ENCODE data around the gene HNRNPA1L2.
"Not testable (repeated sequence)": the region's sequence is repeated elsewhere in the genome, so short reads cannot be mapped to it uniquely, and the experiment has no call there.

The HNRNPA1L2 gene

DNA sequence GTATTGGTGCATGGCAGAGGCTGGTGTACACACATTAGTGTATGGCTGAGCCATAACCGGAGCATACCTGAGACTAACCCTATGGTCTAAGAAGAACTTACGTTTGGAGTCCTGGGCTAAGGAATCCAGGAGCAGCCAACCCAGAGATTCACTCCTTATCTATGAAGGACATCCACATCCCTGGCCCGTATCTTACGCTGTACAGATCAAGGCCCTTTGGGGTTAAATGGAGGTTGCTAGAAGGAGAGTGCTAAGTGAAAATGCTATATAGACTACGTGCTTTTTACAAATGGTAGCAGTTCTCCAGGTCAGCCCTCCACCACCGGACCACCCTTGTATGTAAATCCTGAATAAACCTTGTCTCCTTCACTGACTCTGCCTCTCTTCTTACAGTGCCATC, 8.5 kb downstream of the HNRNPA1L2 start:
- FAIRE-seq, result no peak

DNA sequence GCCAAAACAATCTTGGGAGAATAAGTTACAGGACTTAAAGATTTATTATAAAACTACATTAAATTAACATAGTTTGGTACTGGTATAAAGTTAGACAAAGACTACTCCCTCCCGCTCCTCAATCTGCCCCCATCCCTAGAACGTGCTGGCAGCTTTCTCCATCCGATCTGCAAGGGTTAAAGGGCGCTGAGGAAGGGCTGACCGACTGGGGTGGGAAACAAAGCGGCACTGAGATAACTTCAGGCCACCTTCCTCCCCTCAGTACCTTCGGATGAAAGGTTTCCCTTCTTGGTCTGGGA, 9.6 kb downstream of the HNRNPA1L2 start:
- no peak for FAIRE-seq

DNA sequence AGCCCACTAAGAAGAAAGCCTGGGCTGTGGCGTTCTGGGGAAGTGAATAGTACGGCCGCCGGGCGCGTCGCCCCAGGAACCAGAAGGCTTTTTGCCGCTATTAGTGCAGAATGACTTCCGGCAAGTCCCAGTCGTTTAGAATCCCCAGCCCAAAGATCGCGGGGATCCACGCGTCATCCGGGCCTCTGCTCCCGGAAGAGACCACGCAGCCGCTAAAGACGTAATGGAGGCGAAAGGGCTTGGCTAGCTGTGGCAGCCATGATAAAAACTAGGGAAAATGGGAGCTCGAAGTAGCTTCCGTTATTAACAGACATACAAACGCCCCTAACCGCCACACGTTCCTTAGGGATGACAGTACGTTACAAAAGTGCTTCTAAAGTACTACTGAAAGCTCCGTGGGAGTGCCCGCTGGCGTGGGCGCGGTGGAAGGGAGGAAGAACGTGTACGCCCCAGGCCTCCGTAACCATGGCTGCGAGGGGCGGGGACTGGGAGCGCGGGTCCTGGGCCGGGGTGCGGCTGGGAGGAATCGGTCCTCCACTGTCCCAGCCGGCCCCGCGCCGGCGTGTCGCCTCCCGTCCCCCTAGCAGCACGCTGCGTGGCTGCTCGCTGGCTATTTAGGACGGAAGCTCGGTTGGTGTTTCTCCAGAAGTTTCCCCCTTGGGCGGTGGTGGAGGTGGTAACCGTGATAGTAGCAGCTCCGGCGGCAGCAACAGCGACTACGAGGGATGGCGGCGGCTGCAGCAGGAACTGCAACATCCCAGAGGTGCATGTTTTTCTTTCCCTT, 10.2 kb downstream of the HNRNPA1L2 start, which contains the start of gene SUGT1:
Gene SUGT1 (plus strand): TSS at position 641 of the 784 bp plus-strand sequence. CDS start 85 bp downstream, at position 726.
- peak; percentile 97 for FAIRE-seq

DNA sequence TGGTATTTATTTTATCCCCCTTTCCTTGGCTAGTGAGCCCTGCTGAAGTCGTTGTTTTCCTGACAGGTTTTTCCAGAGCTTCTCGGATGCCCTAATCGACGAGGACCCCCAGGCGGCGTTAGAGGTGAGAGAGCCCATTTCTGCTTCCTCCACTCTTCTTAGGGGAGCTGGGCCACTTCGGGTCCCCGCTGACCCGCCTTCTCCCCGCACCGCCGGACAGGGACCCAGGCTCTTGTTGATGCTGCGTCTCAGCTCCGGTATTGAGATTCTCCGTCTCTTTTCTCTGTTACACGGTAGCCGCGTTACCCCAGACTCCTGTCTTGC, 10.7 kb downstream of the HNRNPA1L2 start:
- FAIRE-seq, result no peak

DNA sequence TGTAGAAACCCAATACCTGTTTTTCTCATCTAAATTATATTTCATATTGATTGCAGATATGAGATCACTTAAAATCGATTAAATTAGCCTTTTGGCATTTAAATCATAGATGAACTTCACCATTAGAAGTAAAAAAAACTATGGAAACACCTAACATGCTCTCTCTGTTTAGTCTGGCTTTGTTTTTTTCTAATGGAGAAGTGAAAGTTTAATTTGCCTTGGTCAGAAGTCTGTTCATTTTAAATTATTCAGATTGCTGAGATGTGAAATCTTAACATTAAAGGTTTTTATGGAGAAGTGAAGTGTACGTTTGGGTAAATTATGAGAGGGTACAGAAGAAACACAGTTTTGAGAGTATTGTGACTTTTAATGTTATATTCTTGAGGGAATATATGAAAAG, 17.1 kb downstream of the HNRNPA1L2 start:
- no peak for FAIRE-seq

DNA sequence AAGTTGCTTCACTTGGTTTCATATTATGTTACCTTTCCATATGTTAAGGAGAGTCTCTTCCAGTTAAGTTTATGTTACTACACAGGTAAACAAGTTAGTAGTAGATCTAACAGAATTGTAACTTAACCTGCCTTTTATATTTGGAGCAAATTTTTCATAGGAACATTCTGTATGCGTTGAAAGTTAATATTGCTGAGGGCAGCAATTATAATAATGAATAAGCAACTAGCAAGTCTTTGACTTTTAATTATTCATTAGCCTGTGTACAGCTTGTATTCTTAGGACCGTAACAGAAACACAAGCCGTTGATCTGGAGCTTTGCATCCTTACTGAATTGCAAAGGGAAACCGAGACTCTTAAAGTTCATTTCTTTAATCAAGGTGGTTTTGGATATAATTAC, 22.0 kb downstream of the HNRNPA1L2 start:
- peak; percentile 13 for FAIRE-seq

DNA sequence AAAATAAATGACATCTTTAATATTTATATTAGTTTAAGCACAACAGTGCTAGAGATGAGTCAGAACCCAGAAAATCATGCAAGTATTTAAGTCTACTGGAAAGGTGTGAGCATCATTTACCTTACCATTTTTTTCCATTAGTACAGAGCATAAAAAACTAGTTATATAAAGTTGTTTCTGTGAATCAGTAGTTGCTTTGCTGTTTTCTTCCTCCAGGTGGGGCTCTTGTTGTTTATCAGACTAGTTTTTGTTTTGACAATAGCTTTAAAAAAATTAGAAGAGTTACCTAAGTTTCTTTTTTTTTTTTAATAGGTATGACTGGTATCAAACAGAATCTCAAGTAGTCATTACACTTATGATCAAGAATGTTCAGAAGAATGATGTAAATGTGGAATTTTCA, 23.1 kb downstream of the HNRNPA1L2 start:
- peak; percentile 95 for FAIRE-seq

DNA sequence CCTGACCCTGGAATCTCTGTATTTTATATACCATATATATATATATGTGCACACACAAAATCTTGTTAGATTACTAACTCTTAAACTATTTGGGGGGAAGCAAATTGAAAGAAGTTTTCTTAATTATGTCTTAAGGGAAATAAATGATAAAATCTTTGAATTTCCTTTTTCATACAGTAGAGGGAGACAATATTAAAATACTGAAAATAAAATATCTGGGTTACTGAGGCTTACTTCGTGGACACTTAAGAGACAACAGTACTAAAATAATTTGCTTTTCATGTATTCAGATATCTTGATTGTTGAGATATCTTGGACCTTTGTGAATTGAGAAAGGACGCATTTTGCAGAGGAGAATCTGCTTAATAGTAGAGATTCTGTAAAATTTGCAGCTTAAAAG, 27.4 kb downstream of the HNRNPA1L2 start:
- FAIRE-seq, result peak; percentile 70

DNA sequence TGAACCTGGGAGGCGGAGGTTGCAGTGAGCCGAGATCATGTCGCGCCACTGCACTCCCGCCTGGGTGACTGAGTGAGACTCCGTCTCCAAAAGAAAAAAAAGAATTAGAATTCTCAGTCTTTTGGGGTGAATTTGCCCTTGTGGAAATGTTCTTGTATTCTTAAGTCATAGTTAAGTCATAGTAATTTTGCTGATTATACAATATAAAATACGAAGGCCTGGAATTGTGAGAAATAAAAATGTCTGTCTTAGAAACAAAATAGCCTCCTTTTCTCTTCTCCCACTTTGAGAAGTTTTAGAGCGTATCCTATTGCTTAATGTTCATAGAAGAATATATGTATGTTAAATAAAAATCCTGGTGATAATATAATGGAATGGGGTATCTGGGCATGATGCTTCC, 28.5 kb downstream of the HNRNPA1L2 start:
- peak; percentile 11 for FAIRE-seq

DNA sequence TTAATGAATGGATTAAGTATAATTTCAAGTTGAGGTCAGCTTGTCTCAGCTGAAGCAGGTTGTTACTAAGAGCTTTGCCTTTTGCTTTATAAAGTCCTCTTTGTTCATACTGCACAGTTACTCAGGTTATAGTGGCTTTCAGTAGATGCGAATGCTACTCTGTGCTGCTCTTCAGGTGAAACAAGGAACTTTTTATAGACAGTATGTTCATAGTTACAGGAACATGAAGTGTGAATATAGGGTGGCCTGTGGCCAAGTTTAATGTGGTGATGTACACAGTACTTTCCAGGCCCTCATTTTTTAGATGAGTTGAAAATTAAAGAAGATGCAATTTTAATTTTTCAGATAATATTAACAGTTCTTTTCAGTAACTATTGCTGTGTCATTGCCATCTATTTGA, 31.2 kb downstream of the HNRNPA1L2 start:
- no peak for FAIRE-seq

DNA sequence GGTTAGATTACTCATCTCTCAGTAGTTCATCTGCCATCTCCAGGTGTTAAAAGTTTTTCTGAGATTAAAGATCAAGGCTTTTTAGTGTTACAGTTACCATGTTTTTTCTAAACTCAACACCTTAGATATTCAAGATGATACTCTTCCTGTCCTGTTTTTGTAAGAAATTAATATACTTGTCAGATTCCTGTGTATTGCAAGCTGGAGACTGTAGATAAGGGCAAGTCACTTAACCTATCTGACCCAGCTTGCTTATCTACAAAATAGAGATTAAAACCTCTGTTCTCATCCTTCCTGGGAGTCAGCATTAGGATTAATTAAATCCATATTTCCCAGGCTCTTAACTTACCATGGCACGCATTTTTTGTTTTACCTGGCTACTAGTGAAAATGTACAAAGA, 35.6 kb downstream of the HNRNPA1L2 start:
- no peak for FAIRE-seq

DNA sequence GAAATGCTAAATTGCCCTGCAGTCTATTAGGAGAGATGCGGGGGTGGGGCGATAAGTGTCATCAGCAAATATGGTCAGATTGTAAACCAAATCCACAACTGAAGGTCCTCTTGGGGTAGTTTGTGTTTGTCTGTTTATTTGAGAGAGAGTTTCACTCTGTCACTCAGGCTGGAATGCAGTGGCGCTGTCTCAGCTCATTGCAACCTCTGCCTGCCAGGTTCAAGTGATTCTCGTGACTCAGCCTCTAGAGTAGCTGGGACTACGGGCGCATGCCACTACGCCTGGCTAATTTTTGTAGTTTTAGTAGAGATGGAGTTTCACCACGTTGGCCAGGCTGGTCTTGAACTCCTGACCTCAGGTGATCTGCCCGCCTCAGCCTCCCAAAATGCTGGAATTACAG, 43.6 kb downstream of the HNRNPA1L2 start:
- not testable (repeated sequence) for FAIRE-seq

DNA sequence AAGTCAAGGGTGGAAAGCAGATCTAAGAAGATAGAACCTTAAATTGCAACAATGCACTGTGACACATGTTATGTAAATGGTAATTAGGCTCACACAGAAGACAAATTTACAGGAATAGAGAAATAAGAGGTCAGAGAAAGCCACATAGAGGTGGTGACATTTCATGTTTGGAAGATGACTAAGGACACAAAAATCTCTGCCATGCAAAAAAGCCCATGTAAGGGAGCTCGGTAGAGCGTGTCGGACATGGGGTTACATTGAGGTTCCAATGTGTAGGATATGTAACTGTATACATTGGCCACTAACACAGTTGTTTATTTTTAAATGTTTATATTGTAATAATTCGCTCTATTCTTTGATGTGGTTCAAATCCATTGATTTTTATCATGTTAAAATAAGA, 44.1 kb downstream of the HNRNPA1L2 start:
- FAIRE-seq, result no peak
